Thyroid gland (tissue), 4 donors: ENCODE results near the gene UBE2E3. TPM values are rescaled to one million over a fixed set of nuclear protein-coding genes. Genes with fewer than 3 reads are reported as not detected.
"Not testable (repeated sequence)": the region's sequence is repeated elsewhere in the genome, so short reads cannot be mapped to it uniquely, and the experiment has no call there.

ENCODE experiments used
- DNase-seq, 2 donors: peaks; one replicate each; pipeline ENCODE4 v3.0.0-alpha.2; 2019
- H3K27ac ChIP-seq, 3 donors: fragments of 200-600 bp; sonication (generic); 1 replicate in 2 of 3; 2 replicates in 1 of 3; pipeline ENCODE4 v1.5.1; 2016 to 2019; ENCODE audit warnings: mild to moderate bottlenecking in 1 of 3, moderate library complexity in 1 of 3
- H3K27me3 ChIP-seq: fragments of 200-600 bp; sonication (generic); one replicate; pipeline ENCODE4 v1.5.1; 2019
- H3K36me3 ChIP-seq, 2 donors: fragments of 200-600 bp; sonication (generic); one replicate each; pipeline ENCODE4 v1.5.1; 2016 to 2019
- H3K4me1 ChIP-seq, 2 donors: fragments of 200-600 bp; sonication (generic); one replicate each; pipeline ENCODE4 v1.5.1; 2017 to 2019
- H3K4me3 ChIP-seq, 3 donors: fragments of 200-600 bp; sonication (generic); replicated peaks in 1 of 3; 1 replicate in 2 of 3; 2 replicates in 1 of 3; pipeline ENCODE4 v1.5.1; 2016; ENCODE audit warnings: mild to moderate bottlenecking in 1 of 3
- H3K9me3 ChIP-seq: fragments of 200-600 bp; sonication (generic); one replicate; pipeline ENCODE4 v1.5.1; 2017
- CTCF ChIP-seq, 6 experiments: fragments of 200-600 bp in 3 of 6; fragments of 450-650 bp in 3 of 6; sonication (generic) in 3 of 6; IDR thresholded peaks; one replicate each; pipeline ENCODE4 v1.5.1; 2016 to 2019; ENCODE audit warnings: antibody characterized with exemption in 6 of 6, mild to moderate bottlenecking in 2 of 6, inconsistent platforms in 1 of 6, moderate library complexity in 1 of 6
- POLR2A ChIP-seq, 2 donors: fragments of 450-650 bp; IDR thresholded peaks; one replicate each; pipeline ENCODE4 v1.6.1; 2017; ENCODE audit warnings: antibody characterized with exemption in 2 of 2, mild to moderate bottlenecking in 2 of 2, moderate library complexity in 1 of 2
- WGBS, 2 donors: methylation state at CpG; one replicate each; pipeline ENCODE4 v1.1.5; 2017; 5-methylcytosine and 5-hydroxymethylcytosine counted together
- intact Hi-C: fragments of 100-400 bp; cut with DNase I; formaldehyde crosslinking; loops from one replicate; pipeline ENCODE4 v1.15.1; 2023
- total RNA-seq, 4 donors: library from RNA; depleted of rRNA; stranded (reverse); fragments of >200 nt; gene quantifications; one replicate each; pipeline ENCODE4 v1.2.3, GENCODE V29; 2016

Gene UBE2E3
- total RNA-seq, 4 donors from 2014 or later = 59.0 to 108 (median 99.2) TPM

- no peaks in the 10 kb centered on the region for H3K4me1 ChIP-seq
- H3K9me3 ChIP-seq = no peaks in the 10 kb centered on the region
- no peak for TF ChIP-seq POLR2A (IDR thresholded peaks at IDR 0.05)
- TF ChIP-seq CTCF (IDR thresholded peaks at IDR 0.05) = no peak
- intact Hi-C loops = no loop called here
- H3K27ac ChIP-seq = no peak overlapping the region
- H3K27me3 ChIP-seq = no peaks in the 10 kb centered on the region
- H3K36me3 ChIP-seq = no peaks in the 10 kb centered on the region
- WGBS, 2 donors = 92 to 97% methylated on average over 4 of the region's 4 CpGs
- DNase-seq = no peak
- no peak overlapping the region for H3K4me3 ChIP-seq
These were observed 56.6 kb downstream of the UBE2E3 start for GRCh38 chr2:181036848-181037603.

- WGBS, 2 donors = 100% methylated on average over 1 of the region's 1 CpG
These were observed 57.5 kb downstream of the UBE2E3 start for GRCh38 chr2:181037922-181038321.

GRCh38 chr2:181038796-181039195 is 58.4 kb downstream of the UBE2E3 start:
- 96% methylated on average over 4 of the region's 4 CpGs for WGBS, 2 donors
- intact Hi-C loops = no loop called here
- Histone ChIP-seq H3K27ac (no peak overlapping the region), H3K9me3 (no peaks in the 10 kb centered on the region), H3K27me3 (no peaks in the 10 kb centered on the region), H3K4me1 (no peaks in the 10 kb centered on the region), H3K4me3 (no peak overlapping the region), H3K36me3 (no peaks in the 10 kb centered on the region)
- TF ChIP-seq POLR2A (IDR thresholded peaks at IDR 0.05) = no peak
- no peak for DNase-seq

More at GRCh38 chr2:181037922-181038321, 57.5 kb downstream of the UBE2E3 start:
- no peaks in the 10 kb centered on the region for H3K4me1 ChIP-seq
- H3K36me3 ChIP-seq = no peaks in the 10 kb centered on the region
- no peak for TF ChIP-seq POLR2A (IDR thresholded peaks at IDR 0.05)
- no peak for TF ChIP-seq CTCF (IDR thresholded peaks at IDR 0.05)
- no peak for DNase-seq
- intact Hi-C loops = no loop called here
- no peaks in the 10 kb centered on the region for H3K27me3 ChIP-seq
- no peak overlapping the region for H3K4me3 ChIP-seq
- no peak overlapping the region for H3K27ac ChIP-seq
- H3K9me3 ChIP-seq = no peaks in the 10 kb centered on the region

GRCh38 chr2:181040839-181041238 is 60.4 kb downstream of the UBE2E3 start:
- H3K36me3 ChIP-seq, DNase-seq, H3K27ac ChIP-seq, intact Hi-C loops, H3K27me3 ChIP-seq, H3K4me3 ChIP-seq, H3K4me1 ChIP-seq, H3K9me3 ChIP-seq: not testable (repeated sequence)
- WGBS, 2 donors = 89 to 90% methylated on average over 11 of the region's 11 CpGs

- intact Hi-C loops = no loop called here
- no peak for DNase-seq
- Histone ChIP-seq H3K36me3 (no peaks in the 10 kb centered on the region), H3K9me3 (no peaks in the 10 kb centered on the region), H3K4me1 (no peaks in the 10 kb centered on the region), H3K27me3 (no peaks in the 10 kb centered on the region), H3K4me3 (no peak overlapping the region), H3K27ac (no peak overlapping the region)
- no peak for TF ChIP-seq CTCF (IDR thresholded peaks at IDR 0.05)
- TF ChIP-seq POLR2A (IDR thresholded peaks at IDR 0.05) = no peak
- WGBS, 2 donors = 83 to 90% methylated on average over 2 of the region's 2 CpGs
These were observed 61.3 kb downstream of the UBE2E3 start for GRCh38 chr2:181041661-181042060.

GRCh38 chr2:181042706-181043105 is 62.3 kb downstream of the UBE2E3 start:
- no peak for TF ChIP-seq POLR2A (IDR thresholded peaks at IDR 0.05)
- no peak for TF ChIP-seq CTCF (IDR thresholded peaks at IDR 0.05)
- H3K4me3 ChIP-seq = no peak overlapping the region
- H3K27ac ChIP-seq = no peak overlapping the region
- 95 to 97% methylated on average over 1 of the region's 1 CpG for WGBS, 2 donors
- intact Hi-C loops = no loop called here
- H3K9me3 ChIP-seq = no peaks in the 10 kb centered on the region
- H3K4me1 ChIP-seq = no peaks in the 10 kb centered on the region
- no peaks in the 10 kb centered on the region for H3K27me3 ChIP-seq
- no peaks in the 10 kb centered on the region for H3K36me3 ChIP-seq
- DNase-seq = no peak
